ENCODE data around the gene SFMBT2. TPM values are rescaled to one million over a fixed set of nuclear protein-coding genes. Genes with fewer than 3 reads are reported as not detected.

Gene SFMBT2
- total RNA-seq, 1 experiment from 2014 or later, result not detected

GRCh38 chr10:7263616-7264015 is 147.2 kb downstream of the SFMBT2 start:
- BruUV-seq (replicated peaks), result no TSS peak
- Mint-ChIP-seq H3K9me3 (ENCODE audit: unreplicated experiment) (no peaks in the 10 kb centered on the region), H3K36me3 (ENCODE audit: insufficient read depth, unreplicated experiment) (no peaks in the 10 kb centered on the region), H3K4me1 (ENCODE audit: low read depth, unreplicated experiment) (no peaks in the 10 kb centered on the region), H3K27ac (ENCODE audit: unreplicated experiment) (no peak overlapping the region), H3K4me3 (ENCODE audit: unreplicated experiment) (no peak overlapping the region), H3K27me3 (ENCODE audit: insufficient read depth, unreplicated experiment) (peaks cover 6% of the 10 kb centered on the region)
- Histone ChIP-seq H3K4me1 (no peaks in the 10 kb centered on the region; the same call in 1 of the 2 replicates), H3K4me3 (ENCODE audit: low read depth, low read length) (no peak overlapping the region), H3K27me3 (replicated peaks; ENCODE audit: control insufficient read depth, insufficient read depth, low read length) (no peaks in the 10 kb centered on the region), H3K36me3 (ENCODE audit: control insufficient read depth, insufficient read depth, low read length) (no peaks in the 10 kb centered on the region), H3K9me3 (no peaks in the 10 kb centered on the region)
- CTCF ChIA-PET, result no interaction called here
- intact Hi-C loops (cut with micrococcal nuclease; ENCODE audit: unreplicated experiment), result no loop called here
- no peak for DNase-seq
- POLR2A ChIA-PET, result no interaction called here
- TF ChIP-seq CTCF (IDR thresholded peaks at IDR 0.05; ENCODE audit: insufficient read depth in 1 of 2, low read depth in 1 of 2, low read length in 1 of 2, severe bottlenecking in 1 of 2, unreplicated experiment in 1 of 2), result no peak

- ChIA-PET POLR2A (no interaction called here), CTCF (no interaction called here)
- H3K9me3 ChIP-seq, result no peaks in the 10 kb centered on the region
- H3K4me3 Mint-ChIP-seq (ENCODE audit: unreplicated experiment), result no peak overlapping the region
- no peaks in the 10 kb centered on the region for H3K27me3 ChIP-seq (replicated peaks; ENCODE audit: control insufficient read depth, insufficient read depth, low read length)
- TF ChIP-seq CTCF (IDR thresholded peaks at IDR 0.05; ENCODE audit: insufficient read depth in 1 of 2, low read depth in 1 of 2, low read length in 1 of 2, severe bottlenecking in 1 of 2, unreplicated experiment in 1 of 2), result no peak
- H3K36me3 Mint-ChIP-seq (ENCODE audit: insufficient read depth, unreplicated experiment), result no peaks in the 10 kb centered on the region
- H3K4me3 ChIP-seq (ENCODE audit: low read depth, low read length), result no peak overlapping the region
- no peaks in the 10 kb centered on the region; the same call in 1 of the 2 replicates for H3K4me1 ChIP-seq
- intact Hi-C loops (cut with micrococcal nuclease; ENCODE audit: unreplicated experiment), result no loop called here
- no peaks in the 10 kb centered on the region for H3K9me3 Mint-ChIP-seq (ENCODE audit: unreplicated experiment)
- no peaks in the 10 kb centered on the region for H3K36me3 ChIP-seq (ENCODE audit: control insufficient read depth, insufficient read depth, low read length)
- no peaks in the 10 kb centered on the region for H3K4me1 Mint-ChIP-seq (ENCODE audit: low read depth, unreplicated experiment)
- H3K27me3 Mint-ChIP-seq (ENCODE audit: insufficient read depth, unreplicated experiment), result no peaks in the 10 kb centered on the region
- BruUV-seq (replicated peaks), result no TSS peak
- H3K27ac Mint-ChIP-seq (ENCODE audit: unreplicated experiment), result no peak overlapping the region
- no peak for DNase-seq
These were observed 149.5 kb downstream of the SFMBT2 start for GRCh38 chr10:7261351-7261750.

GRCh38 chr10:7260912-7261311 is 149.9 kb downstream of the SFMBT2 start:
- POLR2A ChIA-PET, result no interaction called here
- no peak for DNase-seq
- Mint-ChIP-seq H3K4me3 (ENCODE audit: unreplicated experiment) (no peak overlapping the region), H3K9me3 (ENCODE audit: unreplicated experiment) (no peaks in the 10 kb centered on the region), H3K4me1 (ENCODE audit: low read depth, unreplicated experiment) (no peaks in the 10 kb centered on the region), H3K36me3 (ENCODE audit: insufficient read depth, unreplicated experiment) (no peaks in the 10 kb centered on the region), H3K27me3 (ENCODE audit: insufficient read depth, unreplicated experiment) (no peaks in the 10 kb centered on the region), H3K27ac (ENCODE audit: unreplicated experiment) (no peak overlapping the region)
- intact Hi-C loops (cut with micrococcal nuclease; ENCODE audit: unreplicated experiment), result loop anchor here (1.0 kb wide), 1 partner anchor 156 kb away; no protein-coding TSS in a partner anchor
- Histone ChIP-seq H3K27me3 (replicated peaks; ENCODE audit: control insufficient read depth, insufficient read depth, low read length) (no peaks in the 10 kb centered on the region), H3K4me3 (ENCODE audit: low read depth, low read length) (no peak overlapping the region), H3K4me1 (no peaks in the 10 kb centered on the region; the same call in 1 of the 2 replicates), H3K36me3 (ENCODE audit: control insufficient read depth, insufficient read depth, low read length) (no peaks in the 10 kb centered on the region), H3K9me3 (no peaks in the 10 kb centered on the region)
- CTCF ChIA-PET, result no interaction called here
- no peak for TF ChIP-seq CTCF (IDR thresholded peaks at IDR 0.05; ENCODE audit: insufficient read depth in 1 of 2, low read depth in 1 of 2, low read length in 1 of 2, severe bottlenecking in 1 of 2, unreplicated experiment in 1 of 2)
- BruUV-seq (replicated peaks), result no TSS peak

Data from Caco-2 (cell line).